Stomach smooth muscle (tissue), 2 donors: ENCODE data around the gene GAS2L1.

Experiments
- H3K27ac ChIP-seq: one replicate; pipeline ENCODE4 v1.7.0; 2013; ENCODE audit warnings: mild to moderate bottlenecking, low read length, inconsistent platforms
- H3K27me3 ChIP-seq, 2 donors: one replicate each; pipeline ENCODE4 v1.7.0; 2013; ENCODE audit warnings: low read length in 2 of 2; ENCODE audit not compliant: insufficient read depth in 2 of 2, control insufficient read depth in 1 of 2
- H3K36me3 ChIP-seq, 2 donors: one replicate each; pipeline ENCODE4 v1.7.0; 2013; ENCODE audit warnings: low read length in 2 of 2; ENCODE audit not compliant: control insufficient read depth in 2 of 2, insufficient read depth in 2 of 2
- H3K4me1 ChIP-seq: one replicate; pipeline ENCODE4 v1.7.0; 2013; ENCODE audit warnings: low read length; ENCODE audit not compliant: control insufficient read depth, insufficient read depth
- H3K4me3 ChIP-seq, 2 donors: one replicate each; pipeline ENCODE4 v1.7.0; 2013; ENCODE audit warnings: low read length in 2 of 2
- H3K9ac ChIP-seq, 2 donors: one replicate each; pipeline ENCODE4 v1.7.0; 2013; ENCODE audit warnings: low read length in 2 of 2, mild to moderate bottlenecking in 1 of 2
- H3K9me3 ChIP-seq, 2 donors: one replicate each; pipeline ENCODE4 v1.7.0; 2013; ENCODE audit warnings: low read length in 2 of 2; ENCODE audit not compliant: control insufficient read depth in 2 of 2
- donor health status: healthy.
- donor health status: Pancreatic carcinoma.

Gene GAS2L1

GRCh38 chr22:29315286-29316140, 9.1 kb downstream of the GAS2L1 start, which contains the start of gene RASL10A:
Gene RASL10A, minus strand, starts transcription at chr22:29315697. Its CDS starts 451 bp downstream, at chr22:29315246.
- Histone ChIP-seq H3K9ac (no peak within 1 kb of the TSS), H3K4me3 (peak within 1 kb of the TSS; percentile 31 to 61)

GRCh38 chr22:29316141-29316828, 9.8 kb downstream of the GAS2L1 start:
- no peak overlapping the region for H3K27ac ChIP-seq
- no peak overlapping the region for H3K9ac ChIP-seq
- H3K4me3 ChIP-seq, result no peak overlapping the region
- peaks cover 39% of the 10 kb centered on the region for H3K4me1 ChIP-seq
- no peaks in the 10 kb centered on the region for H3K9me3 ChIP-seq
- H3K36me3 ChIP-seq, result no peaks in the 10 kb centered on the region
- peaks cover 20 to 32% of the 10 kb centered on the region in 2 donors for H3K27me3 ChIP-seq

More at GRCh38 chr22:29315286-29316140, 9.1 kb downstream of the GAS2L1 start, which contains the start of gene RASL10A:
- no peak within 1 kb of the TSS for H3K27ac ChIP-seq
- no peaks in the 10 kb centered on the region for H3K36me3 ChIP-seq
- peaks cover 46% of the 10 kb centered on the region for H3K4me1 ChIP-seq
- peaks cover 20 to 32% of the 10 kb centered on the region in 2 donors for H3K27me3 ChIP-seq
- no peaks in the 10 kb centered on the region for H3K9me3 ChIP-seq

- Histone ChIP-seq H3K9ac (no peak overlapping the region), H3K36me3 (no peaks in the 10 kb centered on the region), H3K9me3 (no peaks in the 10 kb centered on the region), H3K27ac (no peak overlapping the region), H3K27me3 (peaks cover 20 to 32% of the 10 kb centered on the region in 2 donors), H3K4me1 (peaks cover 30% of the 10 kb centered on the region), H3K4me3 (no peak overlapping the region)
Observed at GRCh38 chr22:29317827-29318454, 11.5 kb downstream of the GAS2L1 start.

DNA sequence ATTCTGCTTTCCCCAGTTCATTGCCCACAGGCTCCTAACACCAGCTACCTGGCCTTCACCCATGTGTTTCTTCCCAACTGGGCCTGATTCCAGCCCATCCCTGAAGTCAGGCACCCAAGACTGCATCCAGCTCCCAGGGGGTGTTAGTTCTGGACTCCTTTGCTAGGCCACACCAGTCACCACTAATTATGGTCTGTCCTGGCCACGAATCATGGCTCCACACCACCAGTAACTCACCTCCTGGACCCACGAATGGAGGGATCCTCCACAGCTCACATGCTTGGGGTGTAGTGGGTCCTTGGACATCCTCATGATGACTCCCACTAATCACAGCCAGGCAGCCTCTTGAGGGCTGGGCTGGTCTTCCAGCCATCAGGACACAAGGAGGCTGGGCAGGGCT, 12.6 kb downstream of the GAS2L1 start:
- Histone ChIP-seq H3K4me1 (peaks cover 19% of the 10 kb centered on the region), H3K36me3 (no peaks in the 10 kb centered on the region), H3K4me3 (no peak overlapping the region), H3K9ac (no peak overlapping the region), H3K9me3 (no peaks in the 10 kb centered on the region), H3K27me3 (peaks cover 15 to 22% of the 10 kb centered on the region in 2 donors), H3K27ac (no peak overlapping the region)

DNA sequence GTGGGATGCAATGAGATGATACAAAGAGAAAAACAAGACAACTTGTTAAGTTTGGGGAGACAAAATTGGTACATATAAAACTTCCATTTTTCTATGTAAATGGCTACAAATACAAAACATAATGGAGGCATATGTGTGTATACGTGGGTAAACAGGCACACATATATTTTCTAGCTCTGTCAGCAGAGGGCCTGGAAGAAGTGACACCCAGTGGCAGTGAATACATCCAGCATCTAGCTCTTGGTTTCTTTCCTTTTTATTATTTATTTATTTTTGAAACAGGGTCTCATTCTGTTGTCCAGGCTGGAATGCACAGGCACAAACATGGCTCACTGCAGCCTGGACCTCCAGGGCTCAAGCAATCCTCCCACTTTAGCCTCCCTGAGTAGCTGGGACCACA, 14.1 kb downstream of the GAS2L1 start:
- Histone ChIP-seq H3K4me1 (peaks cover 5% of the 10 kb centered on the region), H3K9me3 (no peaks in the 10 kb centered on the region), H3K27me3 (peaks cover 7 to 9% of the 10 kb centered on the region in 2 donors), H3K27ac (no peak overlapping the region), H3K9ac (no peak overlapping the region), H3K36me3 (no peaks in the 10 kb centered on the region), H3K4me3 (no peak overlapping the region)

DNA sequence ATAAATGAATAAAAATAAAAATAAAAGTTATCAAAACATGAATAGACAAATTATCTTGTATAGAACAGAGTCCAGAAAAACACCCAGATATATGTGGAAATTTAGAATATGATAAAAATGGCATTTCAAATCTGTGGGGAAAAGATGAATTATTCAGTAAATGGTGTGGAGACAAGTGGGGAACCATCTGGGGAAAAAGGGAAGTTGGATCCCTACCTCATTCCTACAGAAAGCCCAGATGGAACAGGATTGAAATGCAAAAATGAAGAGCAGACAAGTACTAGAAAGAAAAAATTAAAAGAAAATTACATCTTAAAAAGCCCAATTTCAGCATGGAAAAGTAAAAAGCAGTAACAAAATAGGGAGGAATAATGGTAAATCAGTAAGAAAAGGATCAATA, 17.2 kb downstream of the GAS2L1 start:
- peaks cover 0 to 5% of the 10 kb centered on the region in 2 donors for H3K36me3 ChIP-seq
- H3K27ac ChIP-seq, result no peak overlapping the region
- H3K27me3 ChIP-seq, result no peaks in the 10 kb centered on the region
- no peak overlapping the region for H3K9ac ChIP-seq
- H3K9me3 ChIP-seq, result no peaks in the 10 kb centered on the region
- no peak overlapping the region for H3K4me3 ChIP-seq
- no peaks in the 10 kb centered on the region for H3K4me1 ChIP-seq

- no peaks in the 10 kb centered on the region for H3K9me3 ChIP-seq
- no peak overlapping the region for H3K27ac ChIP-seq
- H3K4me3 ChIP-seq, result no peak overlapping the region
- no peaks in the 10 kb centered on the region for H3K27me3 ChIP-seq
- H3K9ac ChIP-seq, result no peak overlapping the region
- H3K36me3 ChIP-seq, result peaks cover 3 to 8% of the 10 kb centered on the region in 2 donors
- H3K4me1 ChIP-seq, result no peaks in the 10 kb centered on the region
Observed at GRCh38 chr22:29325356-29325755, 18.9 kb downstream of the GAS2L1 start.

DNA sequence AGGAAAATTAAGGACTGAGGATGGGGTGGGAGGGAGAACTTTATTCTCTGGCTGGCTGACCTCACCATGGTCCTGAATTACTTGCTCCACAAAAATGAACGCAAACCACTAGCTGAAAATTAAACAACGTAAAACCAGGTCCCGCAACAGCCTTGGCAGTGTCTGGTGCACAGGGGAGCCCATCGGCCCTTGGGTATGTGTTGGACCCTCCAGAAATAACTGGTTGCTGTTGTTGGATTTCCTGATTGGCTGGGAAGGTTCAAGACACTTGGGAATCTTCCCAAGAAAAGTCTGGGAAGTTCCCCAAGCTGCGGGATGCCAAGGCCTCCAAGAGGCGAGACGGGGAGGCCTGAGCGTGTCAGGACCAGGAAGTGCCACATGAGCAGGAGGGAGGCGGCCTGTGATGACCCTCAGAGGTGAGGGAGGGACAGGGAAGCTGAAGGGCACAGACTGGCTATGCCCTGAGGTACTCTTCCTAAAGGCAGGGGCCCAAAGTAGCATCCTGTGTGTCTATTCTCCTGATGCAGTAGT, 19.4 kb downstream of the GAS2L1 start:
- Histone ChIP-seq H3K9ac (no peak overlapping the region), H3K27ac (no peak overlapping the region), H3K4me3 (no peak overlapping the region), H3K9me3 (no peaks in the 10 kb centered on the region), H3K4me1 (no peaks in the 10 kb centered on the region), H3K27me3 (no peaks in the 10 kb centered on the region), H3K36me3 (peaks cover 5 to 8% of the 10 kb centered on the region in 2 donors)

DNA sequence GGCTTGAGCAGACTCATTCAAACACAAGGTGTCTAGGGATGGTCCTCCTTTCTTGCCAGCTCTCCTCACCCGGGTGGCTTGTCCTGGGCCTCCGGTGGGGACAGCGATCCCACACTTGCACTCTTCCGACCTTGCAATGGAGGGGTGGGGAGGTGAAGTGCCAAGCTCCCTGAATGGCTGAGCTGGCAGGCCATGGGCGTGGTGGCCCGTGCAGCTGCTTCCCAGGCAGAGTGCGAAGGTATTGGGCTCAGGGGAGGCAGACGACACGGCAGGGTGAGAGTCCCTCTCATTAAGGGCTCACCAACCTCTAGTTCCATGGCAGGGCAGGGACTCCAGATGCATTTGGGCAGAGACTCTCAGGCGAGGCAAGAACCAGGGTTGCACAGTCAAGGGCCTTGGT, 20.0 kb downstream of the GAS2L1 start:
- peaks cover 5% of the 10 kb centered on the region for H3K4me1 ChIP-seq
- peaks cover 8 to 11% of the 10 kb centered on the region in 2 donors for H3K36me3 ChIP-seq
- no peak overlapping the region for H3K27ac ChIP-seq

GRCh38 chr22:29327089-29327764, 20.8 kb downstream of the GAS2L1 start:
- Histone ChIP-seq H3K27me3 (no peaks in the 10 kb centered on the region), H3K4me1 (peaks cover 5% of the 10 kb centered on the region), H3K27ac (no peak overlapping the region), H3K36me3 (peaks cover 8 to 13% of the 10 kb centered on the region in 2 donors), H3K4me3 (no peak overlapping the region), H3K9me3 (no peaks in the 10 kb centered on the region), H3K9ac (no peak overlapping the region)

More for the DNA sequence above, 20.0 kb downstream of the GAS2L1 start:
- Histone ChIP-seq H3K9ac (no peak overlapping the region), H3K9me3 (no peaks in the 10 kb centered on the region), H3K27me3 (no peaks in the 10 kb centered on the region), H3K4me3 (no peak overlapping the region)
